HG03175 (cell line): ENCODE results near the gene BLCAP.
"Not testable (repeated sequence)": the region's sequence is repeated elsewhere in the genome, so short reads cannot be mapped to it uniquely, and the experiment has no call there.

Experiments
- ATAC-seq: cut with Tn5 transposase; IDR thresholded peaks from one replicate; pipeline ENCODE4 v1.9.1; 2021; ENCODE audit warnings: mild to moderate bottlenecking, moderate library complexity; ENCODE audit not compliant: unreplicated experiment

The BLCAP gene

GRCh38 chr20:37490663-37491350 lies 36.9 kb downstream of the BLCAP start:
- no peak for ATAC-seq

DNA sequence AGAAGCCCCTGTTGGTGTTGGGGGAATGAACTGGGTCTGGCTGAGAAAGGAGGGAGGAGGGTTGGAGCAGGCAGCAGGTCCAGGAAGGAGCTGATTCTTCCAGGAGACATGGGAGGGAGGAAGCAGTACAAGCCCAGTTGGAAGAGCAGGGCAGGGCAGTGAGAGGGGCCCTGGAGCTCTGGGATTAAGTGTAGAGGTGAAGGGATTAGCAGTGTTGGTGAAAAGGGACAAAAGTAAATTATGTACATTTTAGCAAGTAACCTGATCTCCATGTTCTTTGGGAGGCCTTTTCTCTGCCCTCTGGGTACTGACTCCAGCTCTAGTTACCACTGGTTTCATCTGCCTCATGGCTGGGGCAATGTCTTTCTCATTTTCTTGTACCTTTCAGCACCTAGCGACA lies 41.5 kb downstream of the BLCAP start:
- not testable (repeated sequence) for ATAC-seq

- ATAC-seq = no peak
Measured at GRCh38 chr20:37484331-37484730, 43.3 kb downstream of the BLCAP start.

DNA sequence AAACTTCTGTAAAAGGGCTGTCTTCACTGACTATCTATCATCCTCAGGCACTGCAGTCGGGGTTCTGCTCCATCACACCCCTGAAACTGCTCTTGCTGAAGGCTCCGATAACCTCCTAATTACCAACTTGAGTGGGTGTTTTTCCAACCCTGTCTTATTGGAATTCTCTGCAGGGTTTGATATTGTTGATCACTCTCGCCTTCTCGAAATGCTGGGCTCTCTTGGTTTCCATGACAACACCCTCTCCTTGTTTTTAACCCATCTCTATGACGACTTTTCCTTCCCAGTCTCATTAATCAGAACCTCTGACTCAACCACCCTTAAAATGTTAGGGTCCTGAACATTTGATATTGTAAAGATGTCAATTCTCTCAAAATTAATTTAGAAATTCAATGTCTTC lies 46.1 kb downstream of the BLCAP start:
- ATAC-seq = no peak

- ATAC-seq = no peak
Measured at GRCh38 chr20:37480919-37481318, 46.8 kb downstream of the BLCAP start.

GRCh38 chr20:37479925-37480691 lies 47.6 kb downstream of the BLCAP start:
- no peak for ATAC-seq

GRCh38 chr20:37479266-37479665 lies 48.4 kb downstream of the BLCAP start:
- no peak for ATAC-seq

- no peak for ATAC-seq
Measured at GRCh38 chr20:37477041-37477440, 50.6 kb downstream of the BLCAP start.

GRCh38 chr20:37475252-37475651 lies 52.4 kb downstream of the BLCAP start:
- ATAC-seq = no peak

- ATAC-seq = no peak
Measured at GRCh38 chr20:37474386-37474785, 53.3 kb downstream of the BLCAP start.

- no peak for ATAC-seq
Measured at GRCh38 chr20:37473249-37474000, 54.3 kb downstream of the BLCAP start.

DNA sequence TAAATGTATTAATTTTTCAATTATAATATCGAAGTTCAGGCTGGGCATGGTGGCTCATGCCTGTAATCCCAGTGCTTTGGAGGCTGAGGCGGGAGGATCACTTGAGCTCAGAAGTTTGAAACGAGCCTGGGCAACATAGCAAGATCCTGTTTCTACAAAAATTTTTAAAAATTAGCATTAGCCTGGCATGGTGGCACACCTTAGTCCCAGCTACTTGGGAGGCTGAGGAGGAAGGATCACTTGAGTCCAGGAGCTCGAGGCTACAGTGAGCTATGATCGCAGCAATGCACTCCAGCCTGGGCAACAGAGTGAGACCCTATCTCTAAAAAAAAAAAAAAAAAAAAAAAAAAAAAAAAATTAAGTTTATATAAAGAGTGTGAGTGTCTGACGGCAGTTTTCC lies 55.2 kb downstream of the BLCAP start:
- ATAC-seq = not testable (repeated sequence)

GRCh38 chr20:37471741-37472235 lies 55.9 kb downstream of the BLCAP start:
- ATAC-seq = no peak

GRCh38 chr20:37470190-37470589 lies 57.5 kb downstream of the BLCAP start:
- ATAC-seq = not testable (repeated sequence)

DNA sequence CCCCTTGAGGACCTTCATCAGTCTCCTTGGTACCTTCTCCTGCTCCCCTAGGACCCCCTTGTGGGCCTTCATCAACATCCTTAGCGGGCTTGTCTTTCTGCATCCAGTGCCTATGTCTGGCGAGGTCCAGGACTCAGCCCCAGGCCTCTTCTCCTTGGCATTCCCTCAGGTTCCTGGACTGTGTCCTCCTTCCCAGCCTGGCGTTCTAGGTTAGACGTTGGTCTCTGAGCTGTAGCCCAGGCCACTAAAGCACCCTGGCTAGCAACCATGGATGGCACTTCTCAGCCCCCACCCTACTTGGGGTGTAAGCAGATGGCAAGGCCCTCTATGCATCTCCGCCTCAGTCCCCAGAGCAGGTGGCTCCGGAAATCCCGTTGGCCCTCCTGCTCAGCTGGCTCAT lies 58.1 kb downstream of the BLCAP start:
- no peak for ATAC-seq

DNA sequence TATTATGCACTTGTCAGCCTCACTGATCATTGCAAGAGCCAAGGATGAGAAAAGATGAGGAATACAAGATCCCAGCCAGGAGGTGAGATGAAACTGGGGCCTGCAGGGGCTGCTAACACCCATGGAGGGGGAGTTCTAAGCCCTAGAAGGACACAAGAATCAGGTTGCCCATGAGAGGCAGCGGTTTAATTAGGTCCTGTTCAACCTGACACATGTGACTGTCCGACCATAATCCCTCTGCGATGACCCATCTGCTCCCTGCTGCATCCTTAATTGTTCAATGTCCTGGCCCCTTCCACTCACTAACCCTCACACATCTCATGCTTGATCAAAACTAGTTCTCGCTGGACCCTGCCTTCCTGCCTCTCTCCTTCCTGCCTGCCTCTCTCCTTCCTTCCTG lies 58.8 kb downstream of the BLCAP start:
- no peak for ATAC-seq
